Measurements from ENCODE around the gene PES1.
"Not testable (repeated sequence)": the region's sequence is repeated elsewhere in the genome, so short reads cannot be mapped to it uniquely, and the experiment has no call there.

Gene PES1

GRCh38 chr22:30573594-30574094 is 18.1 kb downstream of the PES1 start:
- no peak for DNase-seq

- DNase-seq, result no peak
These were observed 18.7 kb downstream of the PES1 start for GRCh38 chr22:30572840-30573593.

- no peak for DNase-seq
These were observed 19.5 kb downstream of the PES1 start for GRCh38 chr22:30572210-30572609.

- DNase-seq, result no peak
These were observed 22.0 kb downstream of the PES1 start for GRCh38 chr22:30569674-30570202.

GRCh38 chr22:30568137-30568805 is 23.4 kb downstream of the PES1 start:
- no peak for DNase-seq

GRCh38 chr22:30567277-30567676 is 24.4 kb downstream of the PES1 start:
- not testable (repeated sequence) for DNase-seq

- DNase-seq, result no peak
These were observed 25.6 kb downstream of the PES1 start for GRCh38 chr22:30566125-30566524.

GRCh38 chr22:30565341-30565740 is 26.4 kb downstream of the PES1 start:
- DNase-seq, result no peak

GRCh38 chr22:30564761-30565119 is 27.0 kb downstream of the PES1 start:
- DNase-seq, result no peak

- DNase-seq, result no peak
These were observed 27.5 kb downstream of the PES1 start for GRCh38 chr22:30564045-30564760.

- no peak for DNase-seq
These were observed 29.3 kb downstream of the PES1 start for GRCh38 chr22:30562366-30562765.

- DNase-seq, result no peak
These were observed 30.1 kb downstream of the PES1 start for GRCh38 chr22:30561402-30562189.

- not testable (repeated sequence) for DNase-seq
These were observed 31.0 kb downstream of the PES1 start for GRCh38 chr22:30560643-30561202.

- no peak for DNase-seq
These were observed 31.8 kb downstream of the PES1 start for GRCh38 chr22:30559889-30560288.

GRCh38 chr22:30557243-30557642 is 34.5 kb downstream of the PES1 start:
- no peak for DNase-seq

GRCh38 chr22:30556388-30556787 is 35.3 kb downstream of the PES1 start:
- DNase-seq, result no peak

GRCh38 chr22:30555282-30556210 is 36.2 kb downstream of the PES1 start:
- no peak for DNase-seq

GRCh38 chr22:30553971-30554370 is 37.7 kb downstream of the PES1 start:
- no peak for DNase-seq

GRCh38 chr22:30552719-30553118 is 39.0 kb downstream of the PES1 start:
- DNase-seq, result no peak

- DNase-seq, result not testable (repeated sequence)
These were observed 39.9 kb downstream of the PES1 start for GRCh38 chr22:30551813-30552212.

- DNase-seq, result no peak
These were observed 44.5 kb downstream of the PES1 start for GRCh38 chr22:30547188-30547587.

Data from AML-193 (cell line).